PC-3 (cell line): Measurements from ENCODE around the gene CTNNA3. TPM values are rescaled to one million over a fixed set of nuclear protein-coding genes. Genes with fewer than 3 reads are reported as not detected.
A peak's percentile ranks its signal among the peaks of the same experiment; 100 is the strongest.

Source experiments
- ATAC-seq: fragments of 200-7000 bp; cut with Tn5 transposase; 2 replicates; pipeline ENCODE4 v1.9.1; 2020; ENCODE audit warnings: mild to moderate bottlenecking, moderate library complexity
- Bru-seq: library from RNA; stranded (reverse); fragments of 400-500 nt; gene quantifications from one replicate; lab custom pipeline; 2021; lab: Mats Ljungman, UMichigan
- BruChase-seq, 2 experiments: library from RNA; stranded (reverse); fragments of 400-500 nt; gene quantifications; one replicate each; lab custom pipeline; 2021; lab: Mats Ljungman, UMichigan
- BruUV-seq: library from RNA; stranded (reverse); fragments of 400-500 nt; replicated peaks from 2 replicates; lab custom pipeline; 2021; lab: Mats Ljungman, UMichigan
- CTCF ChIA-PET: fragments of 300-600 bp; sonication (Branson Sonifier 250); formaldehyde crosslinking; loops from one replicate; lab custom pipeline; 2022; ENCODE audit warnings: antibody characterized with exemption; lab: Charles Lee
- POLR2A ChIA-PET: fragments of 300-600 bp; sonication (Branson Sonifier 250); formaldehyde crosslinking; loops from one replicate; lab custom pipeline; 2022; ENCODE audit warnings: antibody characterized with exemption; ENCODE audit not compliant: unreplicated experiment; lab: Charles Lee
- DNase-seq: peaks from one replicate; pipeline ENCODE4 v3.0.0-alpha.2; 2015
- H2AFZ ChIP-seq: fragments of 300-600 bp; sonication (generic); 2 replicates; pipeline ENCODE4 v1.6.0; 2016; ENCODE audit warnings: antibody characterized with exemption, low read length
- H3F3A ChIP-seq: fragments of 300-600 bp; sonication (generic); one replicate; pipeline ENCODE4 v1.6.0; 2017; ENCODE audit warnings: antibody characterized with exemption, low read length, control low read depth, mild to moderate bottlenecking; ENCODE audit not compliant: unreplicated experiment
- H3K27ac ChIP-seq: fragments of 300-600 bp; sonication (generic); 2 replicates; pipeline ENCODE4 v1.5.1; 2016; ENCODE audit warnings: mild to moderate bottlenecking, low read length
- H3K27me3 ChIP-seq: fragments of 300-600 bp; sonication (generic); 2 replicates; pipeline ENCODE4 v1.6.1; 2016; ENCODE audit warnings: low read length, mixed read lengths
- H3K36me3 ChIP-seq: fragments of 300-600 bp; sonication (generic); 2 replicates; pipeline ENCODE4 v1.6.1; 2016; ENCODE audit warnings: low read depth, mixed run types, low read length, mixed read lengths
- H3K4me1 ChIP-seq: fragments of 300-600 bp; sonication (generic); 2 replicates; pipeline ENCODE4 v1.5.1; 2016; ENCODE audit warnings: low read length; ENCODE audit not compliant: insufficient read depth
- H3K4me2 ChIP-seq: fragments of 300-600 bp; sonication (generic); 2 replicates; pipeline ENCODE4 v1.6.0; 2016; ENCODE audit warnings: low read length
- H3K4me3 ChIP-seq: fragments of 300-600 bp; sonication (generic); 2 replicates; pipeline ENCODE4 v1.5.1; 2016; ENCODE audit warnings: mild to moderate bottlenecking, low read length, mixed read lengths
- H3K79me2 ChIP-seq: fragments of 300-600 bp; sonication (generic); 2 replicates; pipeline ENCODE4 v1.6.1; 2017; ENCODE audit warnings: low read length, mixed read lengths
- H3K9ac ChIP-seq: fragments of 300-600 bp; sonication (generic); 2 replicates; pipeline ENCODE4 v1.6.0; 2016; ENCODE audit warnings: mild to moderate bottlenecking, low read length
- H3K9me2 ChIP-seq: fragments of 300-600 bp; sonication (generic); replicated peaks from 2 replicates; pipeline ENCODE4 v1.6.1; 2016; ENCODE audit warnings: mixed run types, low read length, mixed read lengths
- H3K9me3 ChIP-seq: fragments of 300-600 bp; sonication (generic); 2 replicates; pipeline ENCODE4 v1.6.1; 2016; ENCODE audit warnings: low read length, mixed read lengths
- H4K20me1 ChIP-seq: fragments of 300-600 bp; sonication (generic); 2 replicates; pipeline ENCODE4 v1.6.1; 2016; ENCODE audit warnings: low read length, mixed read lengths
- CTCF ChIP-seq: fragments of 300-600 bp; sonication (generic); conservative IDR thresholded peaks from 2 replicates; pipeline ENCODE4 v1.5.1; 2017; ENCODE audit warnings: antibody characterized with exemption, low read depth, mild to moderate bottlenecking, low read length
- EZH2 ChIP-seq: fragments of 300-600 bp; sonication (generic); IDR thresholded peaks from one replicate; pipeline ENCODE4 v1.6.1; 2017; ENCODE audit warnings: antibody characterized with exemption, mild to moderate bottlenecking, low read length; ENCODE audit not compliant: unreplicated experiment
- EZH2phosphoT487 ChIP-seq: fragments of 300-600 bp; sonication (generic); IDR thresholded peaks from 2 replicates; pipeline ENCODE4 v1.6.1; 2018; ENCODE audit warnings: mild to moderate bottlenecking, antibody characterized with exemption, low read length, borderline replicate concordance
- intact Hi-C: fragments of 100-400 bp; cut with micrococcal nuclease; formaldehyde crosslinking; loops from 2 replicates; pipeline ENCODE4 v1.9.0; 2023
- long read RNA-seq: library from polyadenylated mRNA; unstranded; transcript quantifications from one replicate; pipeline ENCODE4 v2.0.0, GENCODE V29; 2021; ENCODE audit not compliant: unreplicated experiment
- total RNA-seq: library from RNA; depleted of rRNA; stranded (reverse); fragments of >200 nt; gene quantifications from 2 replicates; pipeline ENCODE4 v1.2.3, GENCODE V29; 2014; rRNA removed

The CTNNA3 gene
- total RNA-seq (1.4 and 1.9 TPM in 2 replicates), Bru-seq, nascent RNA (percentile 47 among the genes with signal in this experiment), BruChase-seq, experiment 1, labeled RNA remaining after a 6-hour chase (percentile 31 among the genes with signal in this experiment), BruChase-seq, experiment 2, labeled RNA remaining after a 2-hour chase (percentile 47 among the genes with signal in this experiment)
- long read RNA-seq, partial matches to known transcripts: 0 of 11 reads
- long read RNA-seq, other reads (novel, unspliced or antisense): 11 of 11 reads

GRCh38 chr10:67696029-67696428, at the start of gene CTNNA3:
TSS of gene CTNNA3 (minus strand) at chr10:67696195.
- BruUV-seq: no TSS peak
- H3K36me3 ChIP-seq: no peaks in the 10 kb centered on the region
- H3K9me2 ChIP-seq: no peaks in the 10 kb centered on the region
- no peaks in the 10 kb centered on the region for H3F3A ChIP-seq
- H3K9me3 ChIP-seq: no peaks in the 10 kb centered on the region
- ATAC-seq: no peak
- intact Hi-C loops: loop anchor here (5.0 to 10.0 kb wide), 2 partner anchors 66 to 189 kb away; partner anchors contain the start of gene SIRT1
- no peak within 1 kb of the TSS for H3K27ac ChIP-seq
- no peaks in the 10 kb centered on the region for H3K79me2 ChIP-seq
- ChIA-PET CTCF (interaction anchor here (2.3 kb wide), 1 partner anchor 84 kb away, joined by 53 read pairs; no protein-coding TSS in a partner anchor), POLR2A (no interaction called here)
- no peak for TF ChIP-seq EZH2phosphoT487
- no peak for TF ChIP-seq CTCF
- TF ChIP-seq EZH2: no peak
- H3K9ac ChIP-seq: no peak within 1 kb of the TSS
- H3K4me1 ChIP-seq: no peaks in the 10 kb centered on the region
- no peak within 1 kb of the TSS for H2AFZ ChIP-seq
- H4K20me1 ChIP-seq: no peaks in the 10 kb centered on the region
- no peak within 1 kb of the TSS for H3K4me2 ChIP-seq
- DNase-seq: no peak
- H3K27me3 ChIP-seq: peaks cover 48% of the 10 kb centered on the region
- no peak within 1 kb of the TSS for H3K4me3 ChIP-seq

- no peaks in the 10 kb centered on the region for H3K79me2 ChIP-seq
- DNase-seq (no peak), ATAC-seq (no peak)
- no peak overlapping the region for H2AFZ ChIP-seq
- H3K4me1 ChIP-seq: no peaks in the 10 kb centered on the region
- BruUV-seq: no TSS peak
- H4K20me1 ChIP-seq: no peaks in the 10 kb centered on the region
- POLR2A ChIA-PET: no interaction called here
- no peak overlapping the region for H3K27ac ChIP-seq
- H3K4me3 ChIP-seq: no peak overlapping the region
- H3K9me3 ChIP-seq: no peaks in the 10 kb centered on the region
- CTCF ChIA-PET: no interaction called here
- intact Hi-C loops: no loop called here
- TF ChIP-seq CTCF (no peak), EZH2 (no peak), EZH2phosphoT487 (no peak)
- no peak overlapping the region for H3K4me2 ChIP-seq
- no peaks in the 10 kb centered on the region for H3F3A ChIP-seq
- H3K27me3 ChIP-seq: peaks cover 41% of the 10 kb centered on the region
- no peak overlapping the region for H3K9ac ChIP-seq
- H3K36me3 ChIP-seq: no peaks in the 10 kb centered on the region
- no peaks in the 10 kb centered on the region for H3K9me2 ChIP-seq
Observed at GRCh38 chr10:67735430-67735829, 39.4 kb upstream of the CTNNA3 start.

GRCh38 chr10:67733511-67733910, 37.5 kb upstream of the CTNNA3 start:
- no TSS peak for BruUV-seq
- Histone ChIP-seq H3K27ac (no peak overlapping the region), H3K9ac (no peak overlapping the region), H3K9me3 (no peaks in the 10 kb centered on the region), H3K36me3 (no peaks in the 10 kb centered on the region), H3K27me3 (peaks cover 55% of the 10 kb centered on the region), H3K9me2 (no peaks in the 10 kb centered on the region), H4K20me1 (no peaks in the 10 kb centered on the region), H3K4me2 (no peak overlapping the region), H3K4me1 (no peaks in the 10 kb centered on the region), H3K79me2 (no peaks in the 10 kb centered on the region), H3K4me3 (no peak overlapping the region), H2AFZ (no peak overlapping the region), H3F3A (no peaks in the 10 kb centered on the region)
- ATAC-seq (no peak), DNase-seq (no peak)
- POLR2A ChIA-PET: interaction anchor here (0.8 kb wide), 1 partner anchor 667 kb away, joined by 5 read pairs; no protein-coding TSS in a partner anchor
- TF ChIP-seq EZH2phosphoT487 (no peak), CTCF (no peak), EZH2 (no peak)
- CTCF ChIA-PET: no interaction called here
- intact Hi-C loops: no loop called here
